DMS53 (cell line): Measurements from ENCODE around the gene SERPINH1.
"Not testable (repeated sequence)": the region's sequence is repeated elsewhere in the genome, so short reads cannot be mapped to it uniquely, and the experiment has no call there.

Source experiments
- DNase-seq: peaks from one replicate; lab custom pipeline; 2025; lab: John Stamatoyannopoulos, UW

Gene SERPINH1

GRCh38 chr11:75574698-75575602 lies 12.9 kb downstream of the SERPINH1 start:
- no peak for DNase-seq

GRCh38 chr11:75576017-75576416 lies 14.0 kb downstream of the SERPINH1 start:
- no peak for DNase-seq

- DNase-seq: no peak
Measured at GRCh38 chr11:75576499-75576918, 14.5 kb downstream of the SERPINH1 start.

GRCh38 chr11:75577207-75577606 lies 15.2 kb downstream of the SERPINH1 start:
- peak; percentile 79 for DNase-seq

GRCh38 chr11:75578977-75579376 lies 16.9 kb downstream of the SERPINH1 start:
- DNase-seq: no peak

GRCh38 chr11:75579841-75580240 lies 17.8 kb downstream of the SERPINH1 start:
- DNase-seq: no peak

- DNase-seq: no peak
Measured at GRCh38 chr11:75582506-75582894, 20.4 kb downstream of the SERPINH1 start.

- DNase-seq: peak; percentile 96
Measured at GRCh38 chr11:75582895-75583717, 21.1 kb downstream of the SERPINH1 start.

GRCh38 chr11:75583718-75584658 lies 21.9 kb downstream of the SERPINH1 start:
- DNase-seq: peak; percentile 82

GRCh38 chr11:75584659-75585292 lies 22.7 kb downstream of the SERPINH1 start:
- not testable (repeated sequence) for DNase-seq

GRCh38 chr11:75585293-75585670 lies 23.2 kb downstream of the SERPINH1 start:
- DNase-seq: no peak

- no peak for DNase-seq
Measured at GRCh38 chr11:75586395-75586794, 24.3 kb downstream of the SERPINH1 start.

- DNase-seq: no peak
Measured at GRCh38 chr11:75588051-75588481, 26.0 kb downstream of the SERPINH1 start.

GRCh38 chr11:75589051-75589450 lies 27.0 kb downstream of the SERPINH1 start:
- DNase-seq: no peak

- peak; percentile 72 for DNase-seq
Measured at GRCh38 chr11:75589933-75590332, 27.9 kb downstream of the SERPINH1 start.

- no peak for DNase-seq
Measured at GRCh38 chr11:75591371-75591770, 29.3 kb downstream of the SERPINH1 start.

GRCh38 chr11:75591966-75592365 lies 29.9 kb downstream of the SERPINH1 start:
- DNase-seq: peak; percentile 57

- DNase-seq: peak; percentile 99
Measured at GRCh38 chr11:75592715-75593114, 30.7 kb downstream of the SERPINH1 start.

GRCh38 chr11:75593286-75593915 lies 31.3 kb downstream of the SERPINH1 start:
- DNase-seq: peak; percentile 98

GRCh38 chr11:75594211-75594610 lies 32.2 kb downstream of the SERPINH1 start:
- no peak for DNase-seq

- DNase-seq: no peak
Measured at GRCh38 chr11:75595429-75595828, 33.4 kb downstream of the SERPINH1 start.
